NCI-H446 treated with DMSO at 0.1 percent for 48 hours (cell line): ENCODE results near the gene KLHL29.
A peak's percentile ranks its signal among the peaks of the same experiment; 100 is the strongest.
"Not testable (repeated sequence)": the region's sequence is repeated elsewhere in the genome, so short reads cannot be mapped to it uniquely, and the experiment has no call there.

Experiments used
- DNase-seq: peaks from one replicate; lab custom pipeline; 2025; lab: John Stamatoyannopoulos, UW

Gene KLHL29

GRCh38 chr2:23367760-23368159, 17.2 kb upstream of the KLHL29 start:
- no peak for DNase-seq

- no peak for DNase-seq
Measured at GRCh38 chr2:23373666-23374065, 11.3 kb upstream of the KLHL29 start.

GRCh38 chr2:23375448-23375847, 9.5 kb upstream of the KLHL29 start:
- DNase-seq: no peak

DNA sequence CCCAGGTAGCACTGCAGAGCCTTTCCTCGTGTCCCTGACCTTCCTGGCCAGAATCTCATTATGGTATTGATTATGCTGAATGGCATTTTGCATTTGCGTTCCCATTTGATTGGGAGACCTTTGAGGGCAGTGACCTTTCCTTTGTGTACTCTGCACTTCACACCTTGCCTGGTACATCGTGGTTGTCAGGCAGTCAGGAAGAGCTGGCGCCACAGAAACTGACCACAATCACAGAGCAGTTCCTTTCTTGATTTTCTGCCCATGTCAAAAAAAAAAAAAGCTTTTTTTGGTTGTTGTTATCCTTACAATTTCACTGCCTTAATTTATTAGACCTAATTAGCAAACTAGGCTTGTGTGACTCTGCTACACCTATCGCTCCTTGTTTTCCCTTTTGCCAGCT, 8.9 kb upstream of the KLHL29 start:
- DNase-seq: no peak

DNA sequence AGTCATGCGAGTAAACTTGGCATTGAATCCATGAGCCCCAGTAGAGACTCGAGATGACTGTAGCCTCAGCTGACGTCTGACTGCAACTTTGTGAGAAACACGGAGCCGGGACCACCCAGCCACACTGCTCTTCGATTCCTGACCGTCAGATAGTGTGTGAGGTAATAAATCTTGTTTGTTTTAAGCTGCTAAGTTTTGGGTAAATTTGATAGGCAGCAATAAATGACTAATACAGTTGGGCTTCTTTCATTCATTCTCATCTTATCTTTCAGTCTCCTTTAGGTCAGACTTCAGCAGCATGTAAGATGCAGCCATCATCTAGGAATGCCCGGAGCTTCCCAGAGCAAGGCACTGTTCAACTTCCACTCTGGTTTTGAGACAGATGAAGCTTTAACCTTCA, 8.0 kb upstream of the KLHL29 start:
- DNase-seq: no peak

DNA sequence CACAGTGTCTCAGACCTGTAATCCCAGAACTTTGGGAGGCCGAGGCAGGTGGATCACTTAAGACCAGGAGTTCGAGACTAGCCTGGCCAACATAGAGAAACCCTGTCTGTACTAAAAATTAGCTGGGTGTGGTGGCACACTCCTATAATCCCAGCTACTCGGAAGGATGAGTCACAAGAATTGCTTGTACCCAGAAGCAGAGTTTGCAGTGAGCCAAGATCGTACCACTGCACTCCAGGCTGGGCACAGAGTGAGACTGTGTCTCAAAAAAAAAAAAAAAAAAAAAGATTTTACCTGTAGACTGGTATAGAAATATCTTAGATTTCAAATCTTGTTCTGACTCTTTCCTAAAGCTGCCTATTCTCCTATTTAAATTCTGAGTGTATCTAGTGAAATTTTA, 7.2 kb upstream of the KLHL29 start:
- DNase-seq: no peak

DNA sequence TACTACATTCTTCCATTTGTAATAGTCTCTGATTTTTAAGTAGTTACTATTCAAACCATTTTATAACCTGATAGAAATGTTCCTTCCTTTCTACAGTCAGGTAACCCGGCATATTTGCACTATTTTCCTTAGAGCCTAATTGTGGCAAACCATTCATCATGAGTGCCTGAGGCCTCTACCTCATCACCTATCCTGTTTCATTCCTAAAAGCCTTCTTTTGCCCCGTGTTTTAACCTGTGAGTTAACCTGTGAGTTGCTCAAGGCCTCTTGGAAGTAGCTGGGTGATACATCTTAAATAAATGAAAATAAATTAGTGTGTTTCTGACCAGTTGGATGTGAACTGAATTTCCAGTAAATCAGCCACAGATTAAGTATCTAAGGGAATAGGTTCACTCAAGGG, 6.5 kb upstream of the KLHL29 start:
- DNase-seq: no peak

DNA sequence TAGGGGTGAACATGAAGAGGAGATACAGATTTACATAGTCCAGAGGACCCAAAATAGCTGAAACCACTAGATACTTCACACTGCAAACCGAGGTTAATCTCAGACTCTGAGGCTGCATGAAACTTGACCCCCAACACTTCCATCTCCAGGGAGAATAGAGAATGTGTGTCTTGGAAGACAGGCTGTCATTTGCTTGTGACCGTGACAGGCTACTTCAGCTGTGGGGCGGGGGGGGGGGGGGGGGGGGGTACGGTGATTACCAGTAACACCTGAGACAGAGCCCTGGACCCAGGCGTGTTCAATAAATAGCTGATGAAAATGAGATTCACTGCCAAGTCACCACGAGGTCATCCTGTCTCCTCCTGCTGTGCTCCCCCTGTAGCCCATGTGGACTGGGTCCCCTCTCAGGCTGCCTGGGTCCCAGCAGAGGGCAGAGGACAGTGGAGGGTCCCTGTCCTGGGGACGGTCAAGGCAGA, 5.7 kb upstream of the KLHL29 start:
- no peak for DNase-seq

DNA sequence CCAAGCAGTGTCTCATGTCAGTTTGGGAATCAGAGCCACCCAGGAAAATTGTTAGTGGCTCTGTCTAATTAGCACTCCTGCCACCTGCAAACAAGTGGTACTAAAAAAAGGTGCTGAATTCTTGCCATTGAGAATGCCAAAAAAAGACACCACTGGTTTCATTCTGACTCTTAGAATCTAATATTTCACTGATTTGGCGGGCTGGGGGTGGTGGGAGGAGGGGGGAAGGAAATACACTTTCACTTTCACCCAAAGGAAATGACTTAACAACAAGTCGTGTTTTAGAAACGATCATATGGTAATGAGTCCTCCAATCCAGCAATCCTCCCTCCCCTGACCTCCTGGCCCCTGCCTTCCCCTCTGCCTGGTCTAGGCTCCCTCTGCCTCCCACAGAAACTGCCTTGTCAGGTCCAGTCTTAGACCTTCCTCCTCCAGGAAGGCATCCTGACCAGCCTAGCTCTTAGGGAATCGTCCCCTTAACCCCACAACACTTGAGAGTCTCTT, 4.4 kb upstream of the KLHL29 start:
- no peak for DNase-seq

GRCh38 chr2:23381084-23381483, 3.9 kb upstream of the KLHL29 start:
- peak; percentile 48 for DNase-seq

DNA sequence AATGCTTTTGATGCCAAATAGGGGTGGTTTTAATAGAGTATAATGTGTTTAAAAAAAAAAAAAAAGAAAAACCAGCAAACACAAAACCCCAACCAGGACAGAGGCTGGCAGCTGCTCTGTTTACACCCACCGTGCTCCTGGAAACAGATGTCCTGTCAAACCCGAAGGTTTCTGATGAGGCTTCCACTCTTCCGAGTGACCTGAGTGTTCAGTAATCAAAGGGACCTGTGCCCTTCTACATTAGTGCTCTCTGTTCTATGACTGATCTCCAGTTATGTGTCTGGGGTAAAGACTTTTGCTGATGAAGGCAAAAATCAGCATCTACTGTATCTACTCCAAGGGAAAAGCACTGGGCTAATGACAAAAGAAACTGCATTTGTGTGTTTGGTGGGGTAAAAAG, 3.5 kb upstream of the KLHL29 start:
- no peak for DNase-seq

DNA sequence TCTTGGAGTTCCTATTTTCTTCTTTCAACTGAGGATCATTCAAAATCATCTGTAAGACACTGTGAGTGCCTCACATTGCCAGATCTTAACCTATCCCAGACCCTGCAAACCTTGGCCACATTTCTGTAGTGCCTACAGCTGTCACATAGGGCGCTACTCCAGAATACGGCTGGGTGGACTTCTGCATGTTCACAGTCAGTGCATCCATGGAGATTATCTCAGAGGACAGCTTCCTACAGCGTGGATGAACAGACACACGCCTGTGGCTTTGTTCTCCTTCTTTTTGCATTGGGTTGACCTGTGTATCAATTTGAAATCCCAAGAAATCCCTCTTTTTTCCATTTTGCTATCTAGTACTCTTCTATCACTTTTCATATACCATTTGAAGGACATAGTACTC, 1.9 kb upstream of the KLHL29 start:
- DNase-seq: no peak

DNA sequence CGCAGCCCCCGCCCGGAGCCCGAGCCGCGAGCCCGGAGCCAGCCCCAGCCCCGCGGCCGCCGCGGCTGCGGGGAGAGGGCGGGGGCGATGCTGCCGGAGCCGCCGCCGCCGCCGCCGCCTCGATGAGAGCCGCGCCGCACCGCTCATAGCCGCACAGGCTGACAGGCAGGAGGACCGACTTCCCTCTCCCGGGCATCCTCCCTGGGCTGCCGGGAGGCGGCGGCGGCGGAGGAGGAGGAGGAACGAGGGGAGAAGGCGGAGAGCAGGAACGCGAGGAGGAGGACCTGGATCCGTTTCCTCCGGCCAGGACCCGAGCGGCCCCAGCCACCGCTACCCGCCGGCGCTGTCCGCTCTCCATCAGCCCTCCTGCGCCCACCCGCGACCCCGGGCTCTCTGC, 370 bp downstream of the KLHL29 start:
- DNase-seq: no peak

GRCh38 chr2:23385748-23386338, 864 bp downstream of the KLHL29 start:
- no peak for DNase-seq

- DNase-seq: no peak
Measured at GRCh38 chr2:23386339-23387220, 1.6 kb downstream of the KLHL29 start.

DNA sequence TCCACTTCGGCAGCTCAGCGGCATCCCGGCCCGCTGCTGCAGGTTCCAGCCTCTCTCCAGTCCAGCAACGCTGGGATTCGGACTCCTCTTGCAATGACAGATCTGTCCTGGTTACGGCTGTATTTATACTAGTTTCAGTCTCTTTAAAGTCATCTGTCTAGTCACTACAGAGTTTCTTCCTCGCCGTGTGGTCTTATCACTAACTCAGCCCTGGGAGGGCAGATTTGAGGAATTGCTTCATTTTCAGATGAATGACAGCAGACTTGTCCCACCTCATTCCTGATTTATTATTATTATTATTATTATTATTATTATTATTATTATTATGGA, 2.2 kb downstream of the KLHL29 start:
- no peak for DNase-seq

DNA sequence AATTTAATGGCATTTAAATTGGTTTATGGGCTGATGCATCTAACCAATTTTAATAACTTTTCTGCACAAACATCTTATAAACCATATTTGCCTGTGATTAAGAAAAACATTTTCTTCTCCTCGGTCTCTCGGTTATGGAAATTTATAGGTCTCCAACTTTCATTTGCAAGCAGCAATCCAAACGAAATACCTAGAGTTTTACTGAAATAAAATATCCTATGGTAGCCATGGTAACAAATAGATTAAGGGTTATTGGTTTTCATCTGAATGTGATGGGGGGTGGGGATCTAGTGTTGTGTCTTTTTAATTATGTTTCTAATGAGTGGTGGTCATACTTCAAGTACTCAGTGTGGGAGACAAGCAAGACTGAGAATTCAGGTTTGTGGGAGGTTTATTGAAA, 2.9 kb downstream of the KLHL29 start:
- DNase-seq: no peak

DNA sequence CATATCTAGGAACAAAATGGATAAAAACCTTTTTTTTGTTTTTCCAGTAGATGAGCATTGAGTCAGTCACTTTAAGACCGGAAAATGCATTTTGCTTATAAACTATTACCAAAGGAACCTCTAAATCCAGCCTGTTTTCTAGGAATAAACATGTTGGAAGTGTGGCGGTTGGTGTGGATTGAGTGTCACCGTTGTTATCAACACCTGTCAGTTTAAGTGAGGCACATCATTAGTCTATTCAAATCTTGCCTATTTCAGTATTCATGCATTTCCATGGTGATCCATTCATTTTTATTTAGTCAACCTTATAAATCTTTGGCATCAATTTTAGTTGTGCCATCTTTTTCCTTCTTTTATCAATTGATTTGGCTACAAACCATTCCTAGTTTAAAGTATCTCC, 3.3 kb downstream of the KLHL29 start:
- DNase-seq: no peak

DNA sequence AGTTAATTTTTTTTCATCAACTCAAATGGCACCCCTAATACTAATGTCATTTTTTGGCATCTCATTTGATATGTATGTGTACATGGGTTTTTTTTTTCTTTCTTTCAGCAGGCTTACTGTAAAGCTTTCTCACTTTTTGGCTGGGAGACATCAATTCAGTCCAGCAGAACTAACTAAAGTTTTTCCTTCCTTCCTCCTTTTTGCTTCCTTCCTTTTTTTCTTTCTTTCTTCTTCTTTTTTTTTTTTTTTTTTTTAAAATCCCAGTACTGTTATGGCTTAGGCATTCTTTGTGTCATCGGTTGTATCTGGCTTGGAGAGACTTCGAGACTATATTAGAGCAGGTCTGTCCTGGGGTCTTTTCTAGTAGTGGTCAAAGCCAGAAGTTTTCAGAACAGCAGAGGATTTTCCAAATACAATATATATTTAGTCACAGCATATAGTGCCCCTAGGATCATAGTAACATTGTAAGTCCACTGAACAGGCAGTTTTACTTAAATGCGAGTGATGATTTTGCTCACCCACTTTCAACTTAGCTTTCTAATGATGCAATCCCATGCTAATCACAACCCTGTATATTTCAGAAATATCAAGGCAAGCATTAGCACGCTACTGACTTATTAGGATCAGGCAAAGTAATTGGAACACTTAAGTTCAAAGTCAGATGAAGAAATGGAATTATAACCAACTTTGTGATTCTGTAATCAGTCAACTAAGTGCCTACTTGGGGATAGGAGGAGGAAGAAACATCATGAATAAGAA, 4.0 kb downstream of the KLHL29 start:
- no peak for DNase-seq

DNA sequence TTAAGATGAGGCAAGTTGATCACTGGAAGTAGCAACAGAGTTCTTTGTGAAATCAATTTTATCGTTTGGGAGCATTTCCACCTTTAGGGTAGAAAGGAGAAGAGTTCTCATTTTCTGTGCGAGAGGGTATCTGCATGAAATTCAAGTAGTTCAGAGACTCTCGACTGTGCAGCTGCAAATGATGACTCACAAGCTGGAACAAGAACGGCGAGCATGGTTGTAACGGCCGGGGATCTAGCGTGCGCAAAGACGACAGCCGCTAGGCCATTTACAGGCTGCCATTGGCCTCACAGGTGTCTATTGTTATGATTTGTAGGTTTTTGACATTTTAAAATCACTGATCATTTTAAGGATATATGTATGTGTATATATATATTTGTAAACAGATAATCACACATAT, 5.2 kb downstream of the KLHL29 start:
- no peak for DNase-seq

DNA sequence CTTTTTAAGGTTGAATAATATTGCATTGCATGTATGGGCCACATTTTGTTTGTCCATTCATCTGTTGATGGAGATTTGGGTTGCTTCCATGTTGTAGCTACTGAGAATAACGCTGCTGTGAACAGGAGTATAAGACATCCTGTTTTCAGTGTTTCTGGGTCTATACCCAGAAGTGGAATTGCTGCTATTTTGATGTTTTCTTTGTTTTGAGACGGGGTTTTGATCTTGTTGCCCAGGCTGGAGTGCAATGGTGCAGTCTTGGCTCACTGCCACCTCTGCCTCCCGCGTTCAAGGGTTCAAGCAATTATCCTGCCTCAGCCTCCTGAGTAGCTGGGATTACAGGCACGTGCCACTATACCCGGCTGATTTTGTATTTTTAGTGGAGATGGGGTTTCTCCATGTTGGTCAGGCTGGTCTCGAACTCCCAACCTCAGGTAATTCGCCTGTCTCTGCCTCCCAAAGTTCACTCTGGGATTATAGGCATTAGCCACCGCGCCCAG, 6.3 kb downstream of the KLHL29 start:
- not testable (repeated sequence) for DNase-seq

DNA sequence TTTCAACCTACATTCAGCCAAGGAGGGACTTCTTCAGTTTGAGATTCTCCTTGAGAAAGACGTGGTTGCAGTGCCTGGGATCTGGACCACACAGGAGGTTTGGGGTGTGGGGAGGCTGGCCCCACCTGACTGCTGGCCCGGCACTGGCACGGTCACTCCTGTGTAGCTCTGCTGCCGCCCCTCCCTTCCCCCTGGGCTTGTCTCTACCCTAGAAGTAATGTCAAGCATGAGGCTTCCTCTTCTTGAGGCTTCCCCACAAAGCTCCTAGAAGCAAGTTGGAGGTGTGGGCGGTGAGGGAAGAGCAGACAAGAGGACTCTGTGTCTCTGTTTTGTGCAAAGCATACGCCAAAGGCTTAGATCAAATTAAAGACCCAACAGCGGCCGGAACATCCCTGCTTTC, 8.7 kb downstream of the KLHL29 start:
- DNase-seq: no peak

- no peak for DNase-seq
Measured at GRCh38 chr2:23394700-23395099, 9.7 kb downstream of the KLHL29 start.
